GM12878 (cell line): Measurements from ENCODE around the gene PLGRKT. TPM values are rescaled to one million over a fixed set of nuclear protein-coding genes. Genes with fewer than 3 reads are reported as not detected.

ENCODE experiments used
- ATF7 ChIP-seq: fragments of 450-650 bp; IDR thresholded peaks from 2 replicates; pipeline ENCODE4 v1.6.1; 2016; ENCODE audit warnings: low read depth, mild to moderate bottlenecking
- BCL3 ChIP-seq: IDR thresholded peaks from 2 replicates; pipeline ENCODE4 v1.6.1; 2011; ENCODE audit warnings: borderline replicate concordance, low read depth, mild to moderate bottlenecking, moderate library complexity, low read length; ENCODE audit not compliant: insufficient read depth, poor library complexity, severe bottlenecking
- BHLHE40 ChIP-seq, 2 experiments: fragments of 450-650 bp in 1 of 2; IDR thresholded peaks; 2 replicates each; pipeline ENCODE4 v1.6.1; 2011 to 2017; ENCODE audit warnings: low read depth in 2 of 2, borderline replicate concordance in 1 of 2, improper control_type of control experiment in 1 of 2, low read length in 1 of 2, mild to moderate bottlenecking in 1 of 2
- CUX1 ChIP-seq: IDR thresholded peaks from 2 replicates; pipeline ENCODE4 v1.6.1; 2012; ENCODE audit warnings: improper control_type of control experiment, low read depth, low read length; ENCODE audit not compliant: insufficient replicate concordance
- EED ChIP-seq: sonication (generic); IDR thresholded peaks from 2 replicates; pipeline ENCODE4 v1.6.1; 2016; ENCODE audit warnings: antibody characterized with exemption, low read depth
- ESRRA ChIP-seq: IDR thresholded peaks from 2 replicates; pipeline ENCODE4 v1.6.1; 2012; ENCODE audit warnings: mild to moderate bottlenecking, low read length, improper control_type of control experiment
- HDAC2 ChIP-seq: fragments of 200-600 bp; sonication (generic); IDR thresholded peaks from 2 replicates; pipeline ENCODE4 v1.6.1; 2017
- IKZF2 ChIP-seq, 2 experiments: fragments of 450-650 bp; IDR thresholded peaks; 2 replicates each; pipeline ENCODE4 v1.6.1; 2017; ENCODE audit warnings: mild to moderate bottlenecking in 2 of 2, moderate library complexity in 2 of 2
- IRF4 ChIP-seq: IDR thresholded peaks from 2 replicates; pipeline ENCODE4 v1.6.1; 2011; ENCODE audit warnings: low read depth, low read length
- MEF2A ChIP-seq: IDR thresholded peaks from 2 replicates; pipeline ENCODE4 v1.6.1; 2011; ENCODE audit warnings: low read depth, mild to moderate bottlenecking, low read length, moderate library complexity; ENCODE audit not compliant: insufficient read depth
- MTA2 ChIP-seq: fragments of 450-650 bp; IDR thresholded peaks from 2 replicates; pipeline ENCODE4 v1.6.1; 2016; ENCODE audit warnings: low read depth, mild to moderate bottlenecking, moderate library complexity
- NFIC ChIP-seq: IDR thresholded peaks from 2 replicates; pipeline ENCODE4 v1.6.1; 2012; ENCODE audit warnings: low read depth, mild to moderate bottlenecking, inconsistent platforms, low read length, moderate library complexity
- RFX5 ChIP-seq: IDR thresholded peaks from 2 replicates; pipeline ENCODE4 v1.6.1; 2011; ENCODE audit warnings: low read depth, low read length, improper control_type of control experiment
- SPI1 ChIP-seq: IDR thresholded peaks from 2 replicates; pipeline ENCODE4 v1.6.1; 2011; ENCODE audit warnings: low read depth, mild to moderate bottlenecking, low read length, moderate library complexity, borderline replicate concordance; ENCODE audit not compliant: insufficient read depth
- ZBED1 ChIP-seq: IDR thresholded peaks from 2 replicates; pipeline ENCODE4 v1.6.1; 2016; ENCODE audit warnings: borderline replicate concordance
- polyA plus RNA-seq, 11 experiments: library from polyadenylated mRNA; depleted of rRNA in 4 of 11; unstranded in 6 of 11; stranded (reverse) in 5 of 11; fragments of >200 nt; fragmentation: Nextera tagmentation in 4 of 11; fragmentation: Illumina TruSeq in 1 of 11; extraction: Ambion mirVana in 4 of 11; extraction: Trizol in 1 of 11; gene quantifications; 1 replicate in 1 of 11; 2 replicates in 10 of 11; pipeline versions ENCODE4 v1.2.1 to v1.2.3, GENCODE V29; 2011 to 2016; ENCODE audit warnings: inconsistent platforms in 2 of 11, missing spikeins in 2 of 11, low read depth in 1 of 11
- total RNA-seq, 4 experiments: library from RNA; depleted of rRNA in 3 of 4; stranded (reverse); fragments of >200 nt in 3 of 4; fragmentation: Illumina TruSeq in 1 of 4; extraction: Trizol in 1 of 4; gene quantifications; 2 replicates each; pipeline versions ENCODE4 v1.2.1 to v1.2.3, GENCODE V29; 2013 to 2021
- TF ChIP-seq, protein P1 (sequence below): fragments of 450-650 bp; IDR thresholded peaks from 2 replicates; pipeline ENCODE4 v1.6.1; 2016; ENCODE audit warnings: mild to moderate bottlenecking, moderate library complexity, borderline replicate concordance

PLGRKT gene
- total and polyA plus RNA-seq, 10 of the 15 experiments (the other 5 are each of a cell fraction or from before 2014, with no cell fraction given) = 25.2 to 72.3 (median 38.4) TPM

GRCh38 chr9:5478206-5478605 is 40.5 kb upstream of the PLGRKT start (continued):
- TF ChIP-seq, protein P1, sequence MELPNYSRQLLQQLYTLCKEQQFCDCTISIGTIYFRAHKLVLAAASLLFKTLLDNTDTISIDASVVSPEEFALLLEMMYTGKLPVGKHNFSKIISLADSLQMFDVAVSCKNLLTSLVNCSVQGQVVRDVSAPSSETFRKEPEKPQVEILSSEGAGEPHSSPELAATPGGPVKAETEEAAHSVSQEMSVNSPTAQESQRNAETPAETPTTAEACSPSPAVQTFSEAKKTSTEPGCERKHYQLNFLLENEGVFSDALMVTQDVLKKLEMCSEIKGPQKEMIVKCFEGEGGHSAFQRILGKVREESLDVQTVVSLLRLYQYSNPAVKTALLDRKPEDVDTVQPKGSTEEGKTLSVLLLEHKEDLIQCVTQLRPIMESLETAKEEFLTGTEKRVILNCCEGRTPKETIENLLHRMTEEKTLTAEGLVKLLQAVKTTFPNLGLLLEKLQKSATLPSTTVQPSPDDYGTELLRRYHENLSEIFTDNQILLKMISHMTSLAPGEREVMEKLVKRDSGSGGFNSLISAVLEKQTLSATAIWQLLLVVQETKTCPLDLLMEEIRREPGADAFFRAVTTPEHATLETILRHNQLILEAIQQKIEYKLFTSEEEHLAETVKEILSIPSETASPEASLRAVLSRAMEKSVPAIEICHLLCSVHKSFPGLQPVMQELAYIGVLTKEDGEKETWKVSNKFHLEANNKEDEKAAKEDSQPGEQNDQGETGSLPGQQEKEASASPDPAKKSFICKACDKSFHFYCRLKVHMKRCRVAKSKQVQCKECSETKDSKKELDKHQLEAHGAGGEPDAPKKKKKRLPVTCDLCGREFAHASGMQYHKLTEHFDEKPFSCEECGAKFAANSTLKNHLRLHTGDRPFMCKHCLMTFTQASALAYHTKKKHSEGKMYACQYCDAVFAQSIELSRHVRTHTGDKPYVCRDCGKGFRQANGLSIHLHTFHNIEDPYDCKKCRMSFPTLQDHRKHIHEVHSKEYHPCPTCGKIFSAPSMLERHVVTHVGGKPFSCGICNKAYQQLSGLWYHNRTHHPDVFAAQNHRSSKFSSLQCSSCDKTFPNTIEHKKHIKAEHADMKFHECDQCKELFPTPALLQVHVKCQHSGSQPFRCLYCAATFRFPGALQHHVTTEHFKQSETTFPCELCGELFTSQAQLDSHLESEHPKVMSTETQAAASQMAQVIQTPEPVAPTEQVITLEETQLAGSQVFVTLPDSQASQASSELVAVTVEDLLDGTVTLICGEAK = no peak
- TF ChIP-seq EED = peak; percentile 32; the same call in 1 of the 2 replicates
- TF ChIP-seq IKZF2 (IDR thresholded peaks at IDR 0.05) = peak; percentile 45 to 49; a peak in 3 of 4 replicates
- TF ChIP-seq BHLHE40 (IDR thresholded peaks at IDR 0.05; ENCODE audit: borderline replicate concordance in 1 of 2, low read depth in 2 of 2, low read length in 1 of 2) = peak; percentile 45 to 50; a peak in 2 of 4 replicates
- no peak; the same call in 1 of the 2 replicates for TF ChIP-seq SPI1
- TF ChIP-seq ESRRA = no peak
- TF ChIP-seq ZBED1 = peak; percentile 89
- peak; percentile 17; the same call in 1 of the 2 replicates for TF ChIP-seq MTA2
- peak; percentile 59 for TF ChIP-seq BCL3
- peak; percentile 61; the same call in 1 of the 2 replicates for TF ChIP-seq NFIC
- 0 out of 2 replicates have a peak, but pooled peaks have one; percentile 18 for TF ChIP-seq IRF4
- peak; percentile 57 for TF ChIP-seq CUX1
- no peak for TF ChIP-seq RFX5
- TF ChIP-seq ATF7 = peak; percentile 82
- TF ChIP-seq HDAC2 = no peak
- TF ChIP-seq MEF2A = 0 out of 2 replicates have a peak, but pooled peaks have one; percentile 10
- TF ChIP-seq, all 136 proteins: peak for 18
